Progenitor cell of endocrine pancreas (in vitro differentiated cells): Measurements from ENCODE around the gene SLC66A3. TPM values are rescaled to one million over a fixed set of nuclear protein-coding genes. Genes with fewer than 3 reads are reported as not detected.

Source experiments
- DNase-seq: peaks from one replicate; pipeline ENCODE4 v3.0.0; 2021; ENCODE audit warnings: low spot score; ENCODE audit not compliant: unreplicated experiment
- H3K27ac Mint-ChIP-seq: 2 replicates; pipeline ENCODE4 v1.8.0; 2021; ENCODE audit warnings: mild to moderate bottlenecking, moderate library complexity, mixed read lengths
- H3K27me3 Mint-ChIP-seq: 2 replicates; pipeline ENCODE4 v1.8.0; 2021; ENCODE audit warnings: mixed read lengths
- H3K36me3 Mint-ChIP-seq: 2 replicates; pipeline ENCODE4 v1.8.0; 2022; ENCODE audit warnings: mixed read lengths; ENCODE audit not compliant: insufficient read depth
- H3K4me1 Mint-ChIP-seq: 2 replicates; pipeline ENCODE4 v1.8.0; 2021; ENCODE audit warnings: low read depth, mixed read lengths
- H3K4me3 Mint-ChIP-seq: 2 replicates; pipeline ENCODE4 v1.8.0; 2021; ENCODE audit warnings: low read depth, mild to moderate bottlenecking, moderate library complexity, mixed read lengths
- H3K9me3 Mint-ChIP-seq: 2 replicates; pipeline ENCODE4 v1.8.0; 2021; ENCODE audit warnings: low read depth, mixed read lengths
- CTCF ChIP-seq: fragments of 200-600 bp; sonication (generic); IDR thresholded peaks from one replicate; pipeline ENCODE4 v1.5.0; 2021; ENCODE audit warnings: antibody characterized with exemption, mild to moderate bottlenecking; ENCODE audit not compliant: unreplicated experiment
- total RNA-seq: library from RNA; stranded (reverse); gene quantifications from 2 replicates; pipeline ENCODE4 v1.2.1, GENCODE V29; 2021

The SLC66A3 gene
- total RNA-seq, 1 donor from 2014 or later = 5.0 TPM

- H3K36me3 Mint-ChIP-seq = peaks cover 15% of the 10 kb centered on the region
- H3K4me1 Mint-ChIP-seq = no peaks in the 10 kb centered on the region
- DNase-seq = no peak
- no peak for TF ChIP-seq CTCF
- H3K27me3 Mint-ChIP-seq = no peaks in the 10 kb centered on the region
- no peaks in the 10 kb centered on the region for H3K9me3 Mint-ChIP-seq
- no peak overlapping the region for H3K27ac Mint-ChIP-seq
- H3K4me3 Mint-ChIP-seq = no peak overlapping the region
These were observed 46.7 kb downstream of the SLC66A3 start for GRCh38 chr2:11201969-11202368.

- peaks cover 13% of the 10 kb centered on the region for H3K36me3 Mint-ChIP-seq
- no peak overlapping the region for H3K4me3 Mint-ChIP-seq
- no peak for DNase-seq
- no peak for TF ChIP-seq CTCF
- no peak overlapping the region for H3K27ac Mint-ChIP-seq
- no peaks in the 10 kb centered on the region for H3K9me3 Mint-ChIP-seq
- H3K4me1 Mint-ChIP-seq = no peaks in the 10 kb centered on the region
- no peaks in the 10 kb centered on the region for H3K27me3 Mint-ChIP-seq
These were observed 48.2 kb downstream of the SLC66A3 start for GRCh38 chr2:11203480-11203879.

DNA sequence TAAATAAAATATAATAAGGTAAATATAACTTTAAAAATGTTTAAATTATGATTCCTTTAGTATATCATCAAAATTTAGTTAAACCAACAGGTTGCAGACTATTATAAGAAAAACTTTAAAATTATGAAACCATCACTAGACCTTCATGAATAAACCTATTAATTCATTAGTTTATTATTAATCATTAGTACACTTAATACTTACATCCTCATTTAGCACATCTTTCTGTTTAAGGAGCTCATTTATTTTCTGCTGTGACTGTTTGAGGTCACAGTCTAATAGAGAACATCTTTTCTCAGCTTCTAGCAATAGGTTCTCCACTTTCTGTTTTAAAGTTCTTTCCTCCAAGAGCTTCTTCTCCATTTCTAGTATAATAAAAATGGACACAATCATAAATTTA is 52.8 kb downstream of the SLC66A3 start:
- peaks cover 17% of the 10 kb centered on the region for H3K36me3 Mint-ChIP-seq
- no peaks in the 10 kb centered on the region for H3K9me3 Mint-ChIP-seq
- no peaks in the 10 kb centered on the region for H3K27me3 Mint-ChIP-seq
- no peak for TF ChIP-seq CTCF
- DNase-seq = no peak
- H3K4me3 Mint-ChIP-seq = no peak overlapping the region
- no peak overlapping the region for H3K27ac Mint-ChIP-seq
- H3K4me1 Mint-ChIP-seq = no peaks in the 10 kb centered on the region

GRCh38 chr2:11212645-11213044 is 57.4 kb downstream of the SLC66A3 start:
- no peak for DNase-seq
- Mint-ChIP-seq H3K4me1 (no peaks in the 10 kb centered on the region), H3K27me3 (no peaks in the 10 kb centered on the region), H3K9me3 (no peaks in the 10 kb centered on the region), H3K27ac (no peak overlapping the region), H3K4me3 (no peak overlapping the region), H3K36me3 (peaks cover 33% of the 10 kb centered on the region)
- TF ChIP-seq CTCF = no peak

- Mint-ChIP-seq H3K4me3 (no peak overlapping the region), H3K27ac (no peak overlapping the region), H3K9me3 (no peaks in the 10 kb centered on the region), H3K36me3 (peaks cover 33% of the 10 kb centered on the region), H3K27me3 (no peaks in the 10 kb centered on the region), H3K4me1 (no peaks in the 10 kb centered on the region)
- DNase-seq = no peak
- no peak for TF ChIP-seq CTCF
These were observed 57.9 kb downstream of the SLC66A3 start for GRCh38 chr2:11213090-11213638.
